WTC11 (cell line): ENCODE data around the gene HNRNPH2. TPM values are rescaled to one million over a fixed set of nuclear protein-coding genes. Genes with fewer than 3 reads are reported as not detected.

Experiments used
- ATAC-seq: fragments of 200-7000 bp; cut with Tn5 transposase; 2 replicates; pipeline ENCODE4 v1.10.0; 2021; ENCODE audit warnings: mild to moderate bottlenecking, moderate library complexity
- CTCF ChIA-PET: fragments of 300-600 bp; sonication (Branson Sonifier 250); formaldehyde crosslinking; loops from one replicate; lab custom pipeline; 2021; ENCODE audit warnings: antibody characterized with exemption; lab: Charles Lee
- POLR2A ChIA-PET: fragments of 350-600 bp; sonication (Branson Sonifier 250); formaldehyde crosslinking; loops from one replicate; lab custom pipeline; 2021; ENCODE audit warnings: antibody characterized with exemption; lab: Charles Lee
- DNase-seq: peaks from one replicate; pipeline ENCODE4 v3.0.0; 2021; ENCODE audit warnings: low spot score
- H3K27ac Mint-ChIP-seq: 2 replicates; pipeline ENCODE4 v1.8.0; 2021; ENCODE audit warnings: mixed read lengths
- H3K27me3 Mint-ChIP-seq: 2 replicates; pipeline ENCODE4 v1.8.0; 2021; ENCODE audit warnings: low read depth, mild to moderate bottlenecking, moderate library complexity, mixed read lengths
- H3K36me3 Mint-ChIP-seq: 2 replicates; pipeline ENCODE4 v1.8.0; 2021; ENCODE audit warnings: mixed read lengths
- H3K4me1 Mint-ChIP-seq: 2 replicates; pipeline ENCODE4 v1.8.0; 2022; ENCODE audit warnings: mixed read lengths
- H3K4me3 Mint-ChIP-seq: 2 replicates; pipeline ENCODE4 v1.8.0; 2021; ENCODE audit warnings: mild to moderate bottlenecking, moderate library complexity, mixed read lengths
- H3K9me3 Mint-ChIP-seq: 2 replicates; pipeline ENCODE4 v1.8.0; 2021; ENCODE audit warnings: mixed read lengths
- EMX1 ChIP-seq: fragments of 250-450 bp; sonication (Bioruptor Pico); IDR thresholded peaks from 2 replicates; pipeline ENCODE4 v1.8.0; 2021; ENCODE audit warnings: mild to moderate bottlenecking
- GABPB1 ChIP-seq: sonication (generic); formaldehyde crosslinking; IDR thresholded peaks from 2 replicates; pipeline ENCODE4 v1.8.1; 2023; ENCODE audit warnings: mild to moderate bottlenecking, missing genetic modification reagents
- PRRX2 ChIP-seq: fragments of 250-450 bp; sonication (Bioruptor Pico); IDR thresholded peaks from 2 replicates; pipeline ENCODE4 v1.8.0; 2021; ENCODE audit warnings: mild to moderate bottlenecking
- RORB ChIP-seq: fragments of 250-450 bp; sonication (Bioruptor Pico); IDR thresholded peaks from 2 replicates; pipeline ENCODE4 v1.9.0; 2021; ENCODE audit warnings: mild to moderate bottlenecking
- TCF7 ChIP-seq: sonication (generic); formaldehyde crosslinking; IDR thresholded peaks from 2 replicates; pipeline ENCODE4 v1.8.0; 2022; ENCODE audit warnings: mild to moderate bottlenecking, low read depth, missing genetic modification reagents, moderate library complexity
- ZNF121 ChIP-seq: sonication (generic); formaldehyde crosslinking; IDR thresholded peaks from 2 replicates; pipeline ENCODE4 v1.8.0; 2023; ENCODE audit warnings: missing genetic modification reagents
- ZNF263 ChIP-seq: sonication (generic); formaldehyde crosslinking; IDR thresholded peaks from 2 replicates; pipeline ENCODE4 v1.8.1; 2022; ENCODE audit warnings: low read depth, mild to moderate bottlenecking, moderate library complexity, missing genetic modification reagents
- ZNF423 ChIP-seq: fragments of 250-450 bp; sonication (Bioruptor Pico); IDR thresholded peaks from 2 replicates; pipeline ENCODE4 v2.1.2; 2022; ENCODE audit warnings: mild to moderate bottlenecking, moderate library complexity
- ZNF671 ChIP-seq: fragments of 250-450 bp; sonication (Bioruptor Pico); IDR thresholded peaks from 2 replicates; pipeline ENCODE4 v1.8.0; 2021; ENCODE audit warnings: mild to moderate bottlenecking
- total RNA-seq: library from RNA; stranded (reverse); gene quantifications from 3 replicates; pipeline ENCODE4 v1.2.3, GENCODE V29; 2021
- TF ChIP-seq, protein P1 (sequence below): sonication (generic); formaldehyde crosslinking; IDR thresholded peaks from 2 replicates; pipeline ENCODE4 v1.8.0; 2022; ENCODE audit warnings: mild to moderate bottlenecking, missing genetic modification reagents
- TF ChIP-seq, protein P2 (sequence below): fragments of 250-450 bp; sonication (Bioruptor Pico); IDR thresholded peaks from 2 replicates; pipeline ENCODE4 v1.9.0; 2021; ENCODE audit warnings: mild to moderate bottlenecking
- TF ChIP-seq, protein P3 (sequence below): fragments of 250-450 bp; sonication (Bioruptor Pico); conservative IDR thresholded peaks from 2 replicates; pipeline ENCODE4 v1.9.0; 2021; ENCODE audit warnings: mild to moderate bottlenecking
- TF ChIP-seq, protein P4 (sequence below): sonication (generic); formaldehyde crosslinking; IDR thresholded peaks from 2 replicates; pipeline ENCODE4 v1.8.0; 2022; ENCODE audit warnings: mild to moderate bottlenecking, missing genetic modification reagents
- TF ChIP-seq, protein P5 (sequence below): sonication (generic); formaldehyde crosslinking; IDR thresholded peaks from 2 replicates; pipeline ENCODE4 v1.8.1; 2022; ENCODE audit warnings: low read depth, mild to moderate bottlenecking, moderate library complexity, missing genetic modification reagents, borderline replicate concordance
- TF ChIP-seq, protein P6 (sequence below): fragments of 250-450 bp; sonication (Bioruptor Pico); IDR thresholded peaks from 2 replicates; pipeline ENCODE4 v1.9.0; 2021; ENCODE audit warnings: moderate library complexity, mild to moderate bottlenecking, inconsistent platforms, borderline replicate concordance

HNRNPH2 gene
- total RNA-seq, 1 experiment from 2014 or later, result 70.9 TPM

DNA sequence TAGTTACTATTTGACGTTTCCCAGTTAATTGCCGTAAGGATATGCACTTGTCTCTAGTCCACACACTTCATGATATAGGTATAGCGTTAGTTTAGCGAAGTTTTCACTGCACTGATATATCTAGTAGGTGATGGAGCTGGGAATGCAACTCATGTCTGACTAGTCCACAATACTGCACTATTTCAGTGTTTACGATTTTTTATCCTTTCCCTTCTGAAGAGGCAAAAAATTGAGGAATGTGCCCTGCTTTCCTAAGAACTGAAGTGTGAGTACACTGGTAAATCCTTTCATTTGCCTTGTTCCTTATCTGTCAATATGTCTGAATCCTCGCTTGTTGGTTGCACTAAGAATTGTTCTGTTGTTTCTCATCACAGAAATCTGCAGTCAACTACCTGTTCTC, 16.2 kb upstream of the HNRNPH2 start:
- no peak for DNase-seq
- ChIA-PET CTCF (no interaction called here), POLR2A (no interaction called here)
- Mint-ChIP-seq H3K4me1 (peaks cover 14% of the 10 kb centered on the region), H3K9me3 (no peaks in the 10 kb centered on the region), H3K27me3 (no peaks in the 10 kb centered on the region), H3K27ac (peak overlapping the region; percentile 97), H3K36me3 (peaks cover 45% of the 10 kb centered on the region), H3K4me3 (peak overlapping the region; percentile 92)
- ATAC-seq, result no peak
- TF ChIP-seq GABPB1 (CRISPR knock-in tag), result no peak
- no peak for TF ChIP-seq PRRX2 (CRISPR knock-in tag)
- TF ChIP-seq, protein P1, sequence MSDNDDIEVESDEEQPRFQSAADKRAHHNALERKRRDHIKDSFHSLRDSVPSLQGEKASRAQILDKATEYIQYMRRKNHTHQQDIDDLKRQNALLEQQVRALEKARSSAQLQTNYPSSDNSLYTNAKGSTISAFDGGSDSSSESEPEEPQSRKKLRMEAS (CRISPR knock-in tag), result no peak
- TF ChIP-seq, protein P2, sequence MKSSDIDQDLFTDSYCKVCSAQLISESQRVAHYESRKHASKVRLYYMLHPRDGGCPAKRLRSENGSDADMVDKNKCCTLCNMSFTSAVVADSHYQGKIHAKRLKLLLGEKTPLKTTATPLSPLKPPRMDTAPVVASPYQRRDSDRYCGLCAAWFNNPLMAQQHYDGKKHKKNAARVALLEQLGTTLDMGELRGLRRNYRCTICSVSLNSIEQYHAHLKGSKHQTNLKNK (CRISPR knock-in tag), result no peak
- no peak for TF ChIP-seq EMX1 (CRISPR knock-in tag)
- no peak for TF ChIP-seq RORB

DNA sequence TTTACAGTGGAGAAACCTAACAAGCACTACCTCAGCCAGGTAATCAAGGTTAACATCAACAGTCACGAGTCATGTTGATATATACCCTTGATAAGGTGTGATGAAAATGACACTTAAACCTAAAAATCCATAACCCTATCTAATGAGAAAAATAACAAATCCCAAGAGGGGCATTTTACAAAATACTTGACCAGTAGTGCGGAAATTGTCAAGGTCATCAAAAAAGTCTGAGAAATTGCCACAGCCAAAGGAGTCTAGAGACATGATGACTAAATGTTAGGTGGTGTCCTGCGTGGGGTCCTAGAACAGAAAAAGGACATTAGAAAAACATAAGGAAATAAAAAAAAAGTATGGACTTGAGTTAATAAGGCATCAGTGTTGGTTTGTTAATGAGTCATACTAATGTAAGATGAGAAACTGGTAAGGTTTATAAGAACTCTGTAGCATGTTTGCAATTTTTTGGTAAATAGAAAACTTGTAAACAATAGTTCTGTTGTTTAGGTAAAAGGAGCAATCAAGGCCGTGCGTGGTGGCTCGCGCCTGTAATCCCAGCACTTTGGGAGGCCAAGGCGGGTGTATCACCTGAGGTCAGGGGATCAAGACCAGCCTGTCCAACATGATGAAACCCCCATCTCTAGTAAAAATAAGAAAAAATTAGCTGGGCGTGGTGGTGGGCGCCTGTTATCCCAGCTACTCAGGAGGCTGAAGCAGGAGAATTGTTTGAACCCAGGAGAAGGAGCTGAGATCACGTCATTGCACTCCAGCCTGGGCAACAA, 14.3 kb upstream of the HNRNPH2 start:
- peak overlapping the region; percentile 92 for H3K4me3 Mint-ChIP-seq
- ATAC-seq (no peak), DNase-seq (no peak)
- no peaks in the 10 kb centered on the region for H3K27me3 Mint-ChIP-seq
- TF ChIP-seq, protein P3, sequence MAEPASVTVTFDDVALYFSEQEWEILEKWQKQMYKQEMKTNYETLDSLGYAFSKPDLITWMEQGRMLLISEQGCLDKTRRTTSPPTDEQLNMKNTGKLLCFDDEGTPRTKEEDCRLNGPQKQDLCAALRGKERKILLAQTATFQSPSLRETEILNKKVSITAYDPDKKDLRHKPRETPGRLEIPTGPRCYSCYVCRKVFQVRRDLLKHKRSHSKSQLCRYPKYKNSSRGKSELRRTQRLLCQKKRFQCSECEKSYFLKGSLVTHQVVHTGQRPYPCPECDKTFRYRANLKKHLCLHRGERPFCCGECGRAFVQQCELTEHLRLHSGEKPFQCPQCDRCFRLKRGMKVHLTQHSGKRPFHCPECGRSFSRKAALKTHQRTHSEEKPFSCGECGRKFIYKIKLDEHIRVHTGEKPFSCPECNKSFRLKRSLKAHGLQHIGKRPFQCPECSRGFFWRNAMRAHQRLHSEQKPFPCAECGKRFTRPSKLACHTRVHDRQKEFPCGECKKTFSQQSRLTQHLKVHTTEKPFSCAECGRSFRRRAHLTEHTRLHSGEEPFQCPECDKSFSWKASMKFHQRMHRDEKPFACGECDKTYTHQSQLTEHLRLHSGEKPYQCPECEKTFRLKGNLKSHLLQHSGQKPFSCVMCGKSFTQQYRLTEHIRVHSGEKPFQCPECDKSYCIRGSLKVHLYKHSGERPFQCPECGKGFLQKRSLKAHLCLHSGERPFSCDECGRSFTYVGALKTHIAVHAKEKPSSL, result peak; percentile 44; the same call in 1 of the 2 replicates
- TF ChIP-seq ZNF121 (CRISPR knock-in tag), result no peak
- no peaks in the 10 kb centered on the region for H3K9me3 Mint-ChIP-seq
- peak overlapping the region; percentile 91 for H3K27ac Mint-ChIP-seq
- peaks cover 45% of the 10 kb centered on the region for H3K36me3 Mint-ChIP-seq
- peaks cover 14% of the 10 kb centered on the region for H3K4me1 Mint-ChIP-seq
- ChIA-PET CTCF (no interaction called here), POLR2A (no interaction called here)

DNA sequence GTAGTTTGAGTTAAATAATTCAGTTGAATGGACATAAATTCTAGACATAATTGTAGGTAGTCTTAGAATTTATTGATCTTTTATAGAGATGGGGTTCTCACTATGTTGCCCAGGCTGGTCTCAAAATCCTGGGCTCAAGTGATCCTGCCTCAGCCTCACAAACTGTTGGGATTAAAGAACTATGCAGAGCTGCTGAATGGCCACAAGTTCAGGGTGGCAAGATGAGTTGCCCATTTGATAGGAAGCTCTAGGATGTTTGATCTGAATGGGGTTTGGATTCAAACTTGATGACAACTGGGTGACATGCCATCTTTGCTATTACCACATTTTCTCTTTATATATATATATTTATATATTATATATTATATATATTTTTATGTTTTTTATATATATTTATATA, 13.7 kb upstream of the HNRNPH2 start:
- H3K36me3 Mint-ChIP-seq, result peaks cover 46% of the 10 kb centered on the region
- H3K4me1 Mint-ChIP-seq, result peaks cover 14% of the 10 kb centered on the region
- DNase-seq (no peak), ATAC-seq (no peak)
- TF ChIP-seq ZNF263 (CRISPR knock-in tag) (no peak), ZNF423 (no peak), GABPB1 (CRISPR knock-in tag) (no peak)
- TF ChIP-seq, protein P4, sequence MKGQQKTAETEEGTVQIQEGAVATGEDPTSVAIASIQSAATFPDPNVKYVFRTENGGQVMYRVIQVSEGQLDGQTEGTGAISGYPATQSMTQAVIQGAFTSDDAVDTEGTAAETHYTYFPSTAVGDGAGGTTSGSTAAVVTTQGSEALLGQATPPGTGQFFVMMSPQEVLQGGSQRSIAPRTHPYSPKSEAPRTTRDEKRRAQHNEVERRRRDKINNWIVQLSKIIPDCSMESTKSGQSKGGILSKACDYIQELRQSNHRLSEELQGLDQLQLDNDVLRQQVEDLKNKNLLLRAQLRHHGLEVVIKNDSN, result no peak
- TF ChIP-seq, protein P5, sequence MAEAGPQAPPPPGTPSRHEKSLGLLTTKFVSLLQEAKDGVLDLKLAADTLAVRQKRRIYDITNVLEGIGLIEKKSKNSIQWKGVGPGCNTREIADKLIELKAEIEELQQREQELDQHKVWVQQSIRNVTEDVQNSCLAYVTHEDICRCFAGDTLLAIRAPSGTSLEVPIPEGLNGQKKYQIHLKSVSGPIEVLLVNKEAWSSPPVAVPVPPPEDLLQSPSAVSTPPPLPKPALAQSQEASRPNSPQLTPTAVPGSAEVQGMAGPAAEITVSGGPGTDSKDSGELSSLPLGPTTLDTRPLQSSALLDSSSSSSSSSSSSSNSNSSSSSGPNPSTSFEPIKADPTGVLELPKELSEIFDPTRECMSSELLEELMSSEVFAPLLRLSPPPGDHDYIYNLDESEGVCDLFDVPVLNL (CRISPR knock-in tag), result no peak
- H3K27ac Mint-ChIP-seq, result no peak overlapping the region
- POLR2A ChIA-PET, result no interaction called here
- CTCF ChIA-PET, result no interaction called here
- H3K4me3 Mint-ChIP-seq, result no peak overlapping the region
- H3K9me3 Mint-ChIP-seq, result no peaks in the 10 kb centered on the region
- H3K27me3 Mint-ChIP-seq, result no peaks in the 10 kb centered on the region

DNA sequence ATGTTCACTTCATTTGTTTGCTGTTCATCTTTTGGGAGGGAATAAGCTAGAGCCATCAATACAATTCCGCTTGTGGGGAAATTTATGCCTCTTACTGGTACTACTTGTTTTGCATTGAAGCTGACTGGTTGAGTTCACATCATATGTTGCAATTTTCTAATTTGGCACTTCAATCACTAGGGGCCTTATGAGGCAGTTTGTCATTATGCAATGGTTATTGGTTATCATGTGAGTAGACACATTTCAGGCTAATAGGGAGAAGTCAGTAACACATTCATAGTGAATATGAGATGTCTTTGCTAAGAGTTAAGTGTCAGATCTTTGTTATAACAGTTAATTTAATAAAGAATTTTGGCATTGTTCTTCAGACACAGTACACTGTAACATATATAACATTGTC, 12.2 kb upstream of the HNRNPH2 start:
- peaks cover 58% of the 10 kb centered on the region for H3K36me3 Mint-ChIP-seq
- H3K27ac Mint-ChIP-seq, result no peak overlapping the region
- ATAC-seq (no peak), DNase-seq (no peak)
- TF ChIP-seq ZNF671 (CRISPR knock-in tag) (peak; percentile 8; the same call in 1 of the 2 replicates), TCF7 (CRISPR knock-in tag) (no peak)
- TF ChIP-seq, protein P6, sequence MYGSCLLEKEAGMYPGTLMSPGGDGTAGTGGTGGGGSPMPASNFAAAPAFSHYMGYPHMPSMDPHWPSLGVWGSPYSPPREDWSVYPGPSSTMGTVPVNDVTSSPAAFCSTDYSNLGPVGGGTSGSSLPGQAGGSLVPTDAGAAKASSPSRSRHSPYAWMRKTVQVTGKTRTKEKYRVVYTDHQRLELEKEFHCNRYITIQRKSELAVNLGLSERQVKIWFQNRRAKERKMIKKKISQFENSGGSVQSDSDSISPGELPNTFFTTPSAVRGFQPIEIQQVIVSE (CRISPR knock-in tag), result no peak
- H3K27me3 Mint-ChIP-seq, result no peaks in the 10 kb centered on the region
- ChIA-PET CTCF (no interaction called here), POLR2A (no interaction called here)
- H3K4me1 Mint-ChIP-seq, result peaks cover 12% of the 10 kb centered on the region
- H3K4me3 Mint-ChIP-seq, result no peak overlapping the region
- no peaks in the 10 kb centered on the region for H3K9me3 Mint-ChIP-seq
